Memory B cell (primary cell): ENCODE data around the gene ABCB7.
"Not testable (repeated sequence)": the region's sequence is repeated elsewhere in the genome, so short reads cannot be mapped to it uniquely, and the experiment has no call there.

Experiments used
- ATAC-seq: fragments of 150-1000 bp; cut with Tn5 transposase; 2 replicates; pipeline ENCODE4 v1.10.0; 2021; ENCODE audit warnings: low read depth, mild to moderate bottlenecking, moderate library complexity
- DNase-seq, 2 donors: peaks; one replicate each; pipeline ENCODE4 v3.0.0; 2022; ENCODE audit warnings: low spot score in 2 of 2
- H3K27ac Mint-ChIP-seq: one replicate; pipeline ENCODE4 v1.8.0; 2022; ENCODE audit warnings: mild to moderate bottlenecking, moderate library complexity, mixed read lengths
- H3K27me3 Mint-ChIP-seq: one replicate; pipeline ENCODE4 v1.8.0; 2022; ENCODE audit warnings: mixed read lengths
- H3K36me3 Mint-ChIP-seq: one replicate; pipeline ENCODE4 v1.8.0; 2022; ENCODE audit warnings: mild to moderate bottlenecking, mixed read lengths
- H3K4me1 Mint-ChIP-seq: one replicate; pipeline ENCODE4 v1.8.0; 2022; ENCODE audit warnings: mixed read lengths
- H3K4me3 Mint-ChIP-seq: one replicate; pipeline ENCODE4 v1.8.0; 2022; ENCODE audit warnings: mild to moderate bottlenecking, moderate library complexity, mixed read lengths
- H3K9me3 Mint-ChIP-seq: one replicate; pipeline ENCODE4 v1.8.0; 2022; ENCODE audit warnings: mixed read lengths

The ABCB7 gene

GRCh38 chrX:75155827-75156525 lies at the start of gene ABCB7:
ABCB7 (minus strand) TSS chrX:75156283; CDS start chrX:75156272, 11 bp downstream.
- Mint-ChIP-seq H3K27ac (peak within 1 kb of the TSS; percentile 99), H3K9me3 (no peaks in the 10 kb centered on the region), H3K4me3 (peak within 1 kb of the TSS; percentile 98), H3K4me1 (peaks cover 28% of the 10 kb centered on the region), H3K27me3 (no peaks in the 10 kb centered on the region), H3K36me3 (no peaks in the 10 kb centered on the region)
- peak; percentile 94 for ATAC-seq
- DNase-seq, result peak; percentile 46

GRCh38 chrX:75188415-75189206 lies 32.5 kb upstream of the ABCB7 start:
- H3K27ac Mint-ChIP-seq, H3K4me1 Mint-ChIP-seq, H3K9me3 Mint-ChIP-seq, H3K27me3 Mint-ChIP-seq, H3K36me3 Mint-ChIP-seq, DNase-seq, H3K4me3 Mint-ChIP-seq, ATAC-seq: not testable (repeated sequence)

DNA sequence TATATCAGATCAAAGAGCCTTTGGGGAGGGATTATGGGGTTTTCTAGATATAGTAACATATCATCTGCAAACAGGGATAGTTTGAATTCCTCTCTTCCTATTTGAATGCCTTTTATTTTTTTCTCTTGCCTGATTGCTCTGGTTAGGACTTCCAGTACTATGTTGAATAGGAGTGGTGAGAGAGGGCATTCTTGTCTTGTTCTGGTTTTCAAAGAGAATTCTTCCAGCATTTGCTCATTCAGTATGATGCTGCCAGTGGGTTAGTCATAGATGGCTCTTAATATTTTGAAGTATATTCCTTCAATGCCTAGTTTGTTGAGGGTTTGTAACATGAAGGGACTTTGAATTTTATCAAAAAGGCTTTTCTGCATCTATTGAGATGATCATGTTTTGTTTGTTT lies 25.6 kb upstream of the ABCB7 start:
- ATAC-seq (no peak), DNase-seq (no peak)
- H3K9me3 Mint-ChIP-seq, result no peaks in the 10 kb centered on the region
- no peaks in the 10 kb centered on the region for H3K27me3 Mint-ChIP-seq
- H3K27ac Mint-ChIP-seq, result no peak overlapping the region
- no peaks in the 10 kb centered on the region for H3K36me3 Mint-ChIP-seq
- no peaks in the 10 kb centered on the region for H3K4me1 Mint-ChIP-seq
- H3K4me3 Mint-ChIP-seq, result no peak overlapping the region

- not testable (repeated sequence) for H3K27ac Mint-ChIP-seq, H3K4me1 Mint-ChIP-seq, H3K9me3 Mint-ChIP-seq, ATAC-seq, H3K36me3 Mint-ChIP-seq, H3K27me3 Mint-ChIP-seq, H3K4me3 Mint-ChIP-seq, DNase-seq
Measured at GRCh38 chrX:75179536-75180293, 23.6 kb upstream of the ABCB7 start.

DNA sequence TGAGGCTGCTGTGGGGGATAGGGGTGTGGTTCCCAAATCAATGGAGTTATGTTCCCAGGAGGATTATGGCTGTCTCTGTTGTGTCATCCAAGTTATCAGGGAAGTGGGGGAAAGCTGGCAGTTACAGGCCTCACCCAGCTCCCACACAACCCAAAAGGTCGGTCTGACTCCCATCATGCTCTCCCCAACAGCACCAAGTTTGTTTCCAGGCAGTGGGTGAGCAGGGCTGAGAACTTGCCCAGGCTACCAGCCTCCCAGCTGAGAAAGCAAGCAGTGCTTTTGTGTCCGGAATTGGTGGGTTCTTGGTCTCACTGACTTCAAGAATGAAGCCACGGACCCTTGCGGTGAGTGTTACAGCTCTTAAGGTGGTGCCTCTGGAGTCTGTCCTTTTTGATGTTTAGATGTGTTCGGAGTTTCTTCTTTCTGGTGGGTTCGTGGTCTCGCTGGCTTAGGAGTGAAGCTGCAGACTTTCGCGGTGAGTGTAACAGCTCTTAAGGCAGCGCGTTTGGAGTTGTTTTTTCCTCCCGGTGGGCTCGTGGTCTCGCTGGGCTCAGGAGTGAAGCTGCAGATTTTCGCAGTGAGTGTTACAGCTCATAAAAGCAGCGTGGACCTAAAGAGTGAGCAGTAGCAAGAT lies 16.3 kb upstream of the ABCB7 start:
- not testable (repeated sequence) for H3K4me3 Mint-ChIP-seq, DNase-seq, H3K9me3 Mint-ChIP-seq, H3K4me1 Mint-ChIP-seq, H3K36me3 Mint-ChIP-seq, ATAC-seq, H3K27ac Mint-ChIP-seq, H3K27me3 Mint-ChIP-seq

DNA sequence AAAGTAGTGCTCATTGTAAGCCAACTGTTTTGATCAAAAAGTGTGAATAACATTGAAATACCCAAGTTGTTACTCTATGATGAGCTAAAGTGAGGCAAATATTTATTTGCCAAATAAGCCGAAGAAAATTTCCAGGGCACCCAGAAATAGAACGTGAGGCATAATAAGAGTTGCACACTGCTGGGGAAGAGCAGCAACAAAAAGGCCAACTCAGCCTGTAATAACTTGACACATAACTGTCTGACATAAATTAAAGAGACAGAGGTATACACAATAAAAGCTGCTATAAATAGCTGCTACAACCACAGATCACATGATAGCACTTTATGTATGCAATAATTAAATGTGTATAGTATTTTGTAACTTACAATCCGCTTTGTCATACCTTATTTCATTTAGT lies 2.0 kb upstream of the ABCB7 start:
- Mint-ChIP-seq H3K9me3 (no peaks in the 10 kb centered on the region), H3K27me3 (no peaks in the 10 kb centered on the region), H3K27ac (no peak overlapping the region), H3K4me1 (peaks cover 17% of the 10 kb centered on the region), H3K4me3 (no peak overlapping the region), H3K36me3 (no peaks in the 10 kb centered on the region)
- DNase-seq (no peak), ATAC-seq (no peak)

- peak overlapping the region; percentile 98 for H3K4me3 Mint-ChIP-seq
- DNase-seq (peak in 1 of 2 donors; percentile 0), ATAC-seq (no peak)
- H3K27ac Mint-ChIP-seq, result peak overlapping the region; percentile 99
- no peaks in the 10 kb centered on the region for H3K36me3 Mint-ChIP-seq
- H3K4me1 Mint-ChIP-seq, result peaks cover 23% of the 10 kb centered on the region
- H3K27me3 Mint-ChIP-seq, result no peaks in the 10 kb centered on the region
- no peaks in the 10 kb centered on the region for H3K9me3 Mint-ChIP-seq
Measured at GRCh38 chrX:75156531-75156945, 455 bp upstream of the ABCB7 start.

- DNase-seq (no peak), ATAC-seq (peak; percentile 6)
Measured at GRCh38 chrX:75155447-75155826, 646 bp downstream of the ABCB7 start.

GRCh38 chrX:75154871-75155270 lies 1.2 kb downstream of the ABCB7 start:
- no peaks in the 10 kb centered on the region for H3K36me3 Mint-ChIP-seq
- H3K27me3 Mint-ChIP-seq, result no peaks in the 10 kb centered on the region
- peak overlapping the region; percentile 67 for H3K27ac Mint-ChIP-seq
- H3K4me3 Mint-ChIP-seq, result peak overlapping the region; percentile 98
- H3K4me1 Mint-ChIP-seq, result peaks cover 32% of the 10 kb centered on the region
- DNase-seq (no peak), ATAC-seq (no peak)
- H3K9me3 Mint-ChIP-seq, result no peaks in the 10 kb centered on the region

More at GRCh38 chrX:75155447-75155826, 646 bp downstream of the ABCB7 start:
- peaks cover 28% of the 10 kb centered on the region for H3K4me1 Mint-ChIP-seq
- no peaks in the 10 kb centered on the region for H3K9me3 Mint-ChIP-seq
- H3K4me3 Mint-ChIP-seq, result peak overlapping the region; percentile 98
- peak overlapping the region; percentile 99 for H3K27ac Mint-ChIP-seq
- H3K36me3 Mint-ChIP-seq, result no peaks in the 10 kb centered on the region
- H3K27me3 Mint-ChIP-seq, result no peaks in the 10 kb centered on the region

- Mint-ChIP-seq H3K9me3 (peaks cover 2% of the 10 kb centered on the region), H3K36me3 (peaks cover 6% of the 10 kb centered on the region), H3K4me3 (no peak overlapping the region), H3K4me1 (peaks cover 40% of the 10 kb centered on the region), H3K27ac (peak overlapping the region; percentile 32), H3K27me3 (no peaks in the 10 kb centered on the region)
- DNase-seq (no peak), ATAC-seq (no peak)
Measured at GRCh38 chrX:75151827-75152592, 4.1 kb downstream of the ABCB7 start.

DNA sequence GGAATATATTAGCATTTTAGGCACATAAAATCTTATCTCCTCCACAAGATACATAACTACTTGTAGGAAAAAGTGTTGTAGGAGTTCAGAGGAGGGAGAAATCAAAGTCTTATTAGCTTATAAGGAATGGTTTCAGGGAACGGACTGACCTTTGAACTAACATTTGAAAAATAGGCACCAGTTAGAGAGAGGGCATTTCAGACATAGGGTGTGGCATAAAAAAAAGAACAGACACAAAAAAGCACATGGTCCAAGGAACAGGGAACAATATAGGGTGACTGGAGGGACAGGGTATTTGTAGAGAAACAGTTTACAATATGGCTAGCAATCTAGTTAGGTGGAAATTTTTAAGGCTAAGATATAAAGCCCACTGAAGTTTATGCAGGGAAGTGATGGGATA lies 6.4 kb downstream of the ABCB7 start:
- Mint-ChIP-seq H3K9me3 (peaks cover 2% of the 10 kb centered on the region), H3K27ac (peak overlapping the region; percentile 82), H3K36me3 (peaks cover 6% of the 10 kb centered on the region), H3K4me1 (peaks cover 43% of the 10 kb centered on the region), H3K27me3 (no peaks in the 10 kb centered on the region), H3K4me3 (no peak overlapping the region)
- DNase-seq (no peak), ATAC-seq (no peak)

DNA sequence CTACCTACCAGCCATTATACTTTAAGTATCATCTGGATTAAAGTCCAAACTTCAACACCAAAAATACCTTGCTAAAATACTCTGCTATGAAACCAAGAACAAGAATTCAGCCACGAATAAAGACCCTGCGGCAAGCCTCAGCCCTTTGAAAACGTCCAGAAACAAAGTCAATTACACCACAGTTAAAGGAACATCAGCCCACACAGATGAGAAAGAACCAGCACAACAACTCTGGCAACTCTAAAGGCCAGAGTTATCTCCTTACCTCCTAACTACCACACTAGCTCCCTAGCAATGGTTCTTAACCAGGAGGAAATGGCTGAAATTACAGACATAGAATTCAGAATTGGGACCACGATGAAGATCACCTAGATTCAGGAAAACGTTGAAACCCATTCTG lies 23.4 kb downstream of the ABCB7 start:
- H3K36me3 Mint-ChIP-seq, result peaks cover 12% of the 10 kb centered on the region
- no peak overlapping the region for H3K4me3 Mint-ChIP-seq
- no peaks in the 10 kb centered on the region for H3K9me3 Mint-ChIP-seq
- H3K27me3 Mint-ChIP-seq, result no peaks in the 10 kb centered on the region
- ATAC-seq (no peak), DNase-seq (no peak)
- peaks cover 26% of the 10 kb centered on the region for H3K4me1 Mint-ChIP-seq
- no peak overlapping the region for H3K27ac Mint-ChIP-seq

DNA sequence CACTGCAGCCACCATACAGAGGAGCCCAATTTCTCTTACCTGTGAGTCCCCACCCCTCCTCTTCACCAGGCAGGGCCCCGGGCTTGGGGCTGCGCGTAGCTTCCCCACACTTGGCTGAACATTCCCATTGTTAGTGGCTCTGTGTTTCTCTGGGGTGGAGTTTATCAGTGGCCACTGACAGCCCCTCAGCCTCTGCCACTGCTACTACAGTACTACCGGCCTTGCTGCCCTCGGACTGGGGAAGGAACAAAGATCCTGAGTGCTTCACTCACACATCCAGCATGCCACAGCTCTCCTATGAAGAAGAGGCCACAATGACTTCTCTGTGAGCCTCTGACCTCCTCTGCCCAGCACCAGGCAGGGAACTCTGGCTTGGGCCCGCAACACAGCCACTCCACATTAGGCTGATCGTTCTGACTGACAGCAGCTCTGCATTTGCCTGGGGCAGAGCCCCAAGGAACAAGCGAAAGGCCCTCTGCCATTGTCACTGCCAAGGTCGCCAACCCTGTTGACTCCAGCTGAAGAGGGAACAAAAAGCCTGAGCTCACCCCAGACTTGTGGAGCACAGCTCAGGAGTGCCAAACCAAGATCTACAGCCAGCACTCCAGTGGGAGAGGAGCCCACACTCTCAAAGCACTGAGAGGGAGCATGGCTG lies 24.0 kb downstream of the ABCB7 start:
- DNase-seq, result no peak
- no peak overlapping the region for H3K27ac Mint-ChIP-seq
- peaks cover 28% of the 10 kb centered on the region for H3K4me1 Mint-ChIP-seq
- no peak for ATAC-seq
- H3K9me3 Mint-ChIP-seq, result no peaks in the 10 kb centered on the region
- peaks cover 12% of the 10 kb centered on the region for H3K36me3 Mint-ChIP-seq
- H3K27me3 Mint-ChIP-seq, result no peaks in the 10 kb centered on the region
- no peak overlapping the region for H3K4me3 Mint-ChIP-seq
